Smooth muscle cell (in vitro differentiated cells): ENCODE results near the gene DNAI2. TPM values are rescaled to one million over a fixed set of nuclear protein-coding genes. Genes with fewer than 3 reads are reported as not detected.

Experiments used
- DNase-seq: peaks from one replicate; lab custom pipeline; 2025; ENCODE audit not compliant: unreplicated experiment; lab: John Stamatoyannopoulos, UW
- H2AFZ ChIP-seq: fragments of 200-600 bp; sonication (generic); 2 replicates; pipeline ENCODE4 v1.6.0; 2016; ENCODE audit warnings: antibody characterized with exemption, low read depth, mild to moderate bottlenecking
- H3F3A ChIP-seq: fragments of 200-600 bp; sonication (generic); 2 replicates; pipeline ENCODE4 v1.6.0; 2017; ENCODE audit warnings: antibody characterized with exemption, low read depth
- H3K27ac ChIP-seq: fragments of 200-600 bp; sonication (generic); 2 replicates; pipeline ENCODE4 v1.5.1; 2016; ENCODE audit warnings: low read depth, mild to moderate bottlenecking
- H3K27me3 ChIP-seq: fragments of 200-600 bp; sonication (generic); 2 replicates; pipeline ENCODE4 v1.6.1; 2016; ENCODE audit warnings: low read depth, mild to moderate bottlenecking
- H3K36me3 ChIP-seq: fragments of 200-600 bp; sonication (generic); 2 replicates; pipeline ENCODE4 v1.5.1; 2016; ENCODE audit warnings: low read depth
- H3K4me1 ChIP-seq: fragments of 200-600 bp; sonication (generic); 2 replicates; pipeline ENCODE4 v1.5.1; 2016; ENCODE audit warnings: low read depth
- H3K4me2 ChIP-seq: fragments of 200-600 bp; sonication (generic); 2 replicates; pipeline ENCODE4 v1.6.0; 2016; ENCODE audit warnings: mild to moderate bottlenecking
- H3K4me3 ChIP-seq: fragments of 200-600 bp; sonication (generic); 2 replicates; pipeline ENCODE4 v1.5.1; 2016; ENCODE audit warnings: mild to moderate bottlenecking
- H3K79me2 ChIP-seq: fragments of 200-600 bp; sonication (generic); 2 replicates; pipeline ENCODE4 v1.6.0; 2016; ENCODE audit warnings: low read depth, mild to moderate bottlenecking
- H3K9ac ChIP-seq: fragments of 200-600 bp; sonication (generic); 2 replicates; pipeline ENCODE4 v1.6.0; 2016; ENCODE audit warnings: low read depth
- H3K9me3 ChIP-seq: fragments of 200-600 bp; sonication (generic); replicated peaks from 2 replicates; pipeline ENCODE4 v1.5.1; 2016; ENCODE audit warnings: low read depth
- H4K20me1 ChIP-seq: fragments of 200-600 bp; sonication (generic); 2 replicates; pipeline ENCODE4 v1.6.0; 2016; ENCODE audit warnings: low read depth
- CTCF ChIP-seq: fragments of 200-600 bp; sonication (generic); IDR thresholded peaks from 2 replicates; pipeline ENCODE4 v1.5.1; 2017; ENCODE audit warnings: borderline replicate concordance, mild to moderate bottlenecking, antibody characterized with exemption; ENCODE audit not compliant: insufficient read depth, poor library complexity, severe bottlenecking
- WGBS: methylation state at CpG from one replicate; pipeline ENCODE4 v1.1.7; 2016; ENCODE audit warnings: low lambda C conversion rate; 5-methylcytosine and 5-hydroxymethylcytosine counted together
- polyA plus RNA-seq: library from polyadenylated mRNA; unstranded; fragments of >200 nt; fragmentation: Nextera tagmentation; extraction: Ambion mirVana; gene quantifications from 2 replicates; pipeline ENCODE4 v1.2.1, GENCODE V29; 2016
- total RNA-seq: library from RNA; depleted of rRNA; stranded (reverse); fragments of >200 nt; gene quantifications from 2 replicates; pipeline ENCODE4 v1.2.3, GENCODE V29; 2014

The DNAI2 gene, protein sequence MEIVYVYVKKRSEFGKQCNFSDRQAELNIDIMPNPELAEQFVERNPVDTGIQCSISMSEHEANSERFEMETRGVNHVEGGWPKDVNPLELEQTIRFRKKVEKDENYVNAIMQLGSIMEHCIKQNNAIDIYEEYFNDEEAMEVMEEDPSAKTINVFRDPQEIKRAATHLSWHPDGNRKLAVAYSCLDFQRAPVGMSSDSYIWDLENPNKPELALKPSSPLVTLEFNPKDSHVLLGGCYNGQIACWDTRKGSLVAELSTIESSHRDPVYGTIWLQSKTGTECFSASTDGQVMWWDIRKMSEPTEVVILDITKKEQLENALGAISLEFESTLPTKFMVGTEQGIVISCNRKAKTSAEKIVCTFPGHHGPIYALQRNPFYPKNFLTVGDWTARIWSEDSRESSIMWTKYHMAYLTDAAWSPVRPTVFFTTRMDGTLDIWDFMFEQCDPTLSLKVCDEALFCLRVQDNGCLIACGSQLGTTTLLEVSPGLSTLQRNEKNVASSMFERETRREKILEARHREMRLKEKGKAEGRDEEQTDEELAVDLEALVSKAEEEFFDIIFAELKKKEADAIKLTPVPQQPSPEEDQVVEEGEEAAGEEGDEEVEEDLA
- total RNA-seq (not detected in 2 replicates), polyA plus RNA-seq (not detected in 2 replicates)

GRCh38 chr17:74274060-74274708 is at the start of gene DNAI2:
TSS of gene DNAI2 (plus strand) at chr17:74274234. CDS start at chr17:74281818, 7,584 bp downstream.
- Histone ChIP-seq H3F3A (no peaks in the 10 kb centered on the region), H3K9me3 (no peaks in the 10 kb centered on the region), H3K4me1 (peaks cover 18% of the 10 kb centered on the region), H3K4me3 (no peak within 1 kb of the TSS), H3K27me3 (peaks cover 25% of the 10 kb centered on the region), H2AFZ (peak within 1 kb of the TSS; percentile 62), H3K27ac (no peak within 1 kb of the TSS), H3K79me2 (no peaks in the 10 kb centered on the region), H3K36me3 (no peaks in the 10 kb centered on the region), H3K9ac (no peak within 1 kb of the TSS), H3K4me2 (peak within 1 kb of the TSS; percentile 67), H4K20me1 (no peaks in the 10 kb centered on the region)
- 15% methylated on average over 33 of the region's 33 CpGs for WGBS
- no peak for TF ChIP-seq CTCF
- DNase-seq, result no peak

- Histone ChIP-seq H3K4me1 (no peaks in the 10 kb centered on the region), H3K79me2 (no peaks in the 10 kb centered on the region), H4K20me1 (no peaks in the 10 kb centered on the region), H3K9me3 (no peaks in the 10 kb centered on the region), H2AFZ (no peak overlapping the region), H3K27ac (no peak overlapping the region), H3K4me3 (no peak overlapping the region), H3K9ac (no peak overlapping the region), H3K27me3 (no peaks in the 10 kb centered on the region), H3F3A (no peaks in the 10 kb centered on the region), H3K4me2 (no peak overlapping the region), H3K36me3 (no peaks in the 10 kb centered on the region)
- 93% methylated on average over 18 of the region's 20 CpGs for WGBS
- no peak for DNase-seq
- TF ChIP-seq CTCF, result no peak
These were observed 48.9 kb upstream of the DNAI2 start for GRCh38 chr17:74224959-74225725.

DNA sequence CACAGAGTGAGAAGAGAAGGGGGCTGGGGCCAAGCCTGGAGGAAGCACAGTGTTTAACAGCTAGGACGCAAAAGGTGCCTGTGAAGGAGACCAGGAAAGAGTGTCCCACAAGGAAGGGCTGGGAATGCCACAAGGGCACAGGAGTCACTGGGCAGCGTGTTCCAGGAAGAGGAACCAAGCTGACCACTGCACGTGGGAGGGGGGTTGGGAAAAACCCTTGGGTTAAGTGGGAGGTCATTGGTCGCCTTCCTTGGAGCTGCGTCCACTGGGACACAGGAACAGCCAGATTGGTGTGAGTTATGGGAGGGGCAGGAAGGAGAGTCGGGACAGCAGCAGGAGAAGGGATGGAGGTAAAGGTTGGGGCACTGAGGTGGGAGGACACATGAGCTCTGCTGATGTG is 47.8 kb upstream of the DNAI2 start:
- Histone ChIP-seq H3K4me2 (no peak overlapping the region), H3K27me3 (no peaks in the 10 kb centered on the region), H3K36me3 (no peaks in the 10 kb centered on the region), H3K4me1 (no peaks in the 10 kb centered on the region), H3K79me2 (no peaks in the 10 kb centered on the region), H3K9ac (no peak overlapping the region), H2AFZ (no peak overlapping the region), H3F3A (no peaks in the 10 kb centered on the region), H4K20me1 (no peaks in the 10 kb centered on the region), H3K4me3 (no peak overlapping the region), H3K9me3 (no peaks in the 10 kb centered on the region), H3K27ac (no peak overlapping the region)
- no peak for DNase-seq
- TF ChIP-seq CTCF, result no peak
- WGBS, result 93% methylated on average over 6 of the region's 6 CpGs
